ENCODE measurements around the gene FAM163A.
"Not testable (repeated sequence)": the region's sequence is repeated elsewhere in the genome, so short reads cannot be mapped to it uniquely, and the experiment has no call there.

DNA sequence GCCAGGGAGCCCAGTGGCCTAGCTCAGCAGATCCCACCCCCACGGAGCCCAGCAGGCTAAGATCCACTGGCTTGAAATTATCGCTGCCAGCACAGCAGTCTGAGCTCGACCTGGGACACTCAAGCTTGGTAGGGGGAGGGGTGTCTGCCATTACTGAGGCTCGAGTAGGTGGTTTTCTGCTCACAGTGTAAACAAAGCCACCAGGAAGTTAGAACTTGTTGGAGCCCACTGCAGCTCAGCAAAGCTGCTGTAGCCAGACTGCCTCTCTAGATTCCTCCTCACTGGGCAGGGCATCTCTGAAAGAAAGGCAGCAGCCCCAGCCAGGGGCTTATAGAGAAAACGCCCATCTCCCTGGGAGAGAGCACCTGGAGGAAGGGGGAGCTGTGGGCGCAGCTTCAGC lies 48.6 kb upstream of the FAM163A start:
- TF ChIP-seq, protein P1, sequence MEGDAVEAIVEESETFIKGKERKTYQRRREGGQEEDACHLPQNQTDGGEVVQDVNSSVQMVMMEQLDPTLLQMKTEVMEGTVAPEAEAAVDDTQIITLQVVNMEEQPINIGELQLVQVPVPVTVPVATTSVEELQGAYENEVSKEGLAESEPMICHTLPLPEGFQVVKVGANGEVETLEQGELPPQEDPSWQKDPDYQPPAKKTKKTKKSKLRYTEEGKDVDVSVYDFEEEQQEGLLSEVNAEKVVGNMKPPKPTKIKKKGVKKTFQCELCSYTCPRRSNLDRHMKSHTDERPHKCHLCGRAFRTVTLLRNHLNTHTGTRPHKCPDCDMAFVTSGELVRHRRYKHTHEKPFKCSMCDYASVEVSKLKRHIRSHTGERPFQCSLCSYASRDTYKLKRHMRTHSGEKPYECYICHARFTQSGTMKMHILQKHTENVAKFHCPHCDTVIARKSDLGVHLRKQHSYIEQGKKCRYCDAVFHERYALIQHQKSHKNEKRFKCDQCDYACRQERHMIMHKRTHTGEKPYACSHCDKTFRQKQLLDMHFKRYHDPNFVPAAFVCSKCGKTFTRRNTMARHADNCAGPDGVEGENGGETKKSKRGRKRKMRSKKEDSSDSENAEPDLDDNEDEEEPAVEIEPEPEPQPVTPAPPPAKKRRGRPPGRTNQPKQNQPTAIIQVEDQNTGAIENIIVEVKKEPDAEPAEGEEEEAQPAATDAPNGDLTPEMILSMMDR (IDR thresholded peaks at IDR 0.05), result not testable (repeated sequence)
- TF ChIP-seq POLR2A, POLR2AphosphoS5 (IDR thresholded peaks at IDR 0.05): not testable (repeated sequence)

Measured in prostate gland (tissue), 2 donors.